Activated CD8-positive, alpha-beta memory T cell treated with anti-CD3 and anti-CD28 coated beads for 36 hours (primary cell): ENCODE measurements around the gene FLYWCH2. TPM values are rescaled to one million over a fixed set of nuclear protein-coding genes. Genes with fewer than 3 reads are reported as not detected.

Source experiments
- CTCF ChIA-PET: fragments of 350-600 bp; sonication (Branson Sonifier 250); formaldehyde crosslinking; loops from one replicate; lab custom pipeline; 2021; ENCODE audit warnings: antibody characterized with exemption; lab: Charles Lee
- POLR2A ChIA-PET: fragments of 350-600 bp; sonication (Branson Sonifier 250); formaldehyde crosslinking; loops from one replicate; lab custom pipeline; 2021; ENCODE audit warnings: antibody characterized with exemption; lab: Charles Lee
- total RNA-seq, 2 experiments: library from RNA; stranded (reverse); gene quantifications; one replicate each; pipeline ENCODE4 v1.2.3, GENCODE V29; 2021

Gene FLYWCH2
- total RNA-seq, 2 experiments from 2014 or later = 24.4 to 27.1 TPM

GRCh38 chr16:2946649-2947048, 63.6 kb downstream of the FLYWCH2 start:
- ChIA-PET POLR2A (no interaction called here), CTCF (interaction anchor here (0.6 kb wide), 1 partner anchor 482 kb away, joined by 3 read pairs; no protein-coding TSS in a partner anchor)

Other genes starting within 250 kb of the FLYWCH2 start
- 10 to 100 TPM; 52.4 to 53.6 TPM for gene KCTD5, start 200.7 kb upstream of the FLYWCH2 start, total RNA-seq
- gene PRSS27, start 163.0 kb upstream of the FLYWCH2 start, total RNA-seq = 1 to 10 TPM; 1.3 to 1.4 TPM
- 100 to 1,000 TPM; 513 to 521 TPM for gene SRRM2, start 130.6 kb upstream of the FLYWCH2 start, total RNA-seq
- 100 to 1,000 TPM; 305 to 307 TPM for gene ELOB, start 105.9 kb upstream of the FLYWCH2 start, total RNA-seq
- under 1 TPM; 0.13 TPM for gene PRSS33, start 95.7 kb upstream of the FLYWCH2 start, total RNA-seq
- not detected for gene PRSS41, start 84.7 kb upstream of the FLYWCH2 start, total RNA-seq
- 10 to 100 TPM; 10.5 to 11.1 TPM for gene PRSS21, start 66.0 kb upstream of the FLYWCH2 start, total RNA-seq
- under 1 TPM; 0.63 to 0.71 TPM for gene ZG16B, start 52.9 kb upstream of the FLYWCH2 start, total RNA-seq
- not detected for gene PRSS22, start 25.0 kb upstream of the FLYWCH2 start, total RNA-seq
- gene FLYWCH1, start 28.7 kb downstream of the FLYWCH2 start, total RNA-seq = 10 to 100 TPM; 33.2 to 34.4 TPM
- gene KREMEN2, start 81.1 kb downstream of the FLYWCH2 start, total RNA-seq = under 1 TPM in 1 of 2 experiments, not detected in 1; 0.08 TPM
- 10 to 100 TPM; 41.1 to 43.0 TPM for gene PAQR4, start 86.1 kb downstream of the FLYWCH2 start, total RNA-seq
- gene PKMYT1, start 97.2 kb downstream of the FLYWCH2 start, total RNA-seq = 100 to 1,000 TPM; 135 TPM
- gene CLDN9, start 129.7 kb downstream of the FLYWCH2 start, total RNA-seq = not detected
- not detected for gene CLDN6, start 135.0 kb downstream of the FLYWCH2 start, total RNA-seq
- gene TNFRSF12A, start 137.2 kb downstream of the FLYWCH2 start, total RNA-seq = 1 to 10 TPM; 4.3 to 4.6 TPM
- gene HCFC1R1, start 140.7 kb downstream of the FLYWCH2 start, total RNA-seq = 10 to 100 TPM; 27.5 to 28.5 TPM
- 10 to 100 TPM; 54.7 to 56.8 TPM for gene THOC6, start 140.8 kb downstream of the FLYWCH2 start, total RNA-seq
- under 1 TPM; 0.11 to 0.17 TPM for gene BICDL2, start 153.7 kb downstream of the FLYWCH2 start, total RNA-seq
- gene MMP25, start 163.3 kb downstream of the FLYWCH2 start, total RNA-seq = 1 to 10 TPM; 1.3 to 2.2 TPM
- gene IL32, start 182.4 kb downstream of the FLYWCH2 start, total RNA-seq = 1,000 to 10,000 TPM; 1,098 to 1,123 TPM
- not detected for gene ZSCAN10, start 216.1 kb downstream of the FLYWCH2 start, total RNA-seq
- gene ZNF205, start 229.4 kb downstream of the FLYWCH2 start, total RNA-seq = under 1 TPM in 1 of 2 experiments, not detected in 1; 0.23 TPM